Smooth muscle cell (in vitro differentiated cells): ENCODE data around the gene TM4SF5. TPM values are rescaled to one million over a fixed set of nuclear protein-coding genes. Genes with fewer than 3 reads are reported as not detected.

Source experiments
- DNase-seq: peaks from one replicate; lab custom pipeline; 2025; ENCODE audit not compliant: unreplicated experiment; lab: John Stamatoyannopoulos, UW
- H2AFZ ChIP-seq: fragments of 200-600 bp; sonication (generic); 2 replicates; pipeline ENCODE4 v1.6.0; 2016; ENCODE audit warnings: antibody characterized with exemption, low read depth, mild to moderate bottlenecking
- H3F3A ChIP-seq: fragments of 200-600 bp; sonication (generic); 2 replicates; pipeline ENCODE4 v1.6.0; 2017; ENCODE audit warnings: antibody characterized with exemption, low read depth
- H3K27ac ChIP-seq: fragments of 200-600 bp; sonication (generic); 2 replicates; pipeline ENCODE4 v1.5.1; 2016; ENCODE audit warnings: low read depth, mild to moderate bottlenecking
- H3K27me3 ChIP-seq: fragments of 200-600 bp; sonication (generic); 2 replicates; pipeline ENCODE4 v1.6.1; 2016; ENCODE audit warnings: low read depth, mild to moderate bottlenecking
- H3K36me3 ChIP-seq: fragments of 200-600 bp; sonication (generic); 2 replicates; pipeline ENCODE4 v1.5.1; 2016; ENCODE audit warnings: low read depth
- H3K4me1 ChIP-seq: fragments of 200-600 bp; sonication (generic); 2 replicates; pipeline ENCODE4 v1.5.1; 2016; ENCODE audit warnings: low read depth
- H3K4me2 ChIP-seq: fragments of 200-600 bp; sonication (generic); 2 replicates; pipeline ENCODE4 v1.6.0; 2016; ENCODE audit warnings: mild to moderate bottlenecking
- H3K4me3 ChIP-seq: fragments of 200-600 bp; sonication (generic); 2 replicates; pipeline ENCODE4 v1.5.1; 2016; ENCODE audit warnings: mild to moderate bottlenecking
- H3K79me2 ChIP-seq: fragments of 200-600 bp; sonication (generic); 2 replicates; pipeline ENCODE4 v1.6.0; 2016; ENCODE audit warnings: low read depth, mild to moderate bottlenecking
- H3K9ac ChIP-seq: fragments of 200-600 bp; sonication (generic); 2 replicates; pipeline ENCODE4 v1.6.0; 2016; ENCODE audit warnings: low read depth
- H3K9me3 ChIP-seq: fragments of 200-600 bp; sonication (generic); replicated peaks from 2 replicates; pipeline ENCODE4 v1.5.1; 2016; ENCODE audit warnings: low read depth
- H4K20me1 ChIP-seq: fragments of 200-600 bp; sonication (generic); 2 replicates; pipeline ENCODE4 v1.6.0; 2016; ENCODE audit warnings: low read depth
- CTCF ChIP-seq: fragments of 200-600 bp; sonication (generic); IDR thresholded peaks from 2 replicates; pipeline ENCODE4 v1.5.1; 2017; ENCODE audit warnings: borderline replicate concordance, mild to moderate bottlenecking, antibody characterized with exemption; ENCODE audit not compliant: insufficient read depth, poor library complexity, severe bottlenecking
- WGBS: methylation state at CpG from one replicate; pipeline ENCODE4 v1.1.7; 2016; ENCODE audit warnings: low lambda C conversion rate; 5-methylcytosine and 5-hydroxymethylcytosine counted together
- polyA plus RNA-seq: library from polyadenylated mRNA; unstranded; fragments of >200 nt; fragmentation: Nextera tagmentation; extraction: Ambion mirVana; gene quantifications from 2 replicates; pipeline ENCODE4 v1.2.1, GENCODE V29; 2016
- total RNA-seq: library from RNA; depleted of rRNA; stranded (reverse); fragments of >200 nt; gene quantifications from 2 replicates; pipeline ENCODE4 v1.2.3, GENCODE V29; 2014

TM4SF5 gene
- total and polyA plus RNA-seq, 2 experiments from 2014 or later, result not detected

- Histone ChIP-seq H3K36me3 (no peaks in the 10 kb centered on the region), H3K27me3 (peaks cover 65% of the 10 kb centered on the region), H3K4me3 (peak within 1 kb of the TSS; percentile 93), H3K9ac (peak within 1 kb of the TSS; percentile 51), H3F3A (no peaks in the 10 kb centered on the region), H3K79me2 (no peaks in the 10 kb centered on the region), H3K4me2 (peak within 1 kb of the TSS; percentile 96), H3K9me3 (no peaks in the 10 kb centered on the region), H3K27ac (no peak within 1 kb of the TSS), H2AFZ (peak within 1 kb of the TSS; percentile 97), H3K4me1 (peaks cover 11% of the 10 kb centered on the region), H4K20me1 (no peaks in the 10 kb centered on the region)
- peak; percentile 19 for DNase-seq
- no peak for TF ChIP-seq CTCF
- 3% methylated on average over 64 of the region's 100 CpGs for WGBS
These were observed 32.3 kb upstream of the TM4SF5 start, which contains the start of the genes CXCL16 and ZMYND15 for GRCh38 chr17:4739122-4740024. TSS of gene CXCL16 (minus strand) at chr17:4739928. CDS start at chr17:4739339, 589 bp downstream. TSS of gene ZMYND15 (plus strand) at chr17:4739833. CDS start at chr17:4740549, 716 bp downstream.

GRCh38 chr17:4740025-4740351 is 31.7 kb upstream of the TM4SF5 start:
- Histone ChIP-seq H3K27me3 (peaks cover 71% of the 10 kb centered on the region), H3F3A (no peaks in the 10 kb centered on the region), H3K4me3 (peak overlapping the region; percentile 93), H3K27ac (no peak overlapping the region), H3K79me2 (no peaks in the 10 kb centered on the region), H3K9ac (no peak overlapping the region), H3K4me1 (peaks cover 11% of the 10 kb centered on the region), H4K20me1 (no peaks in the 10 kb centered on the region), H3K36me3 (no peaks in the 10 kb centered on the region), H3K9me3 (no peaks in the 10 kb centered on the region), H2AFZ (no peak overlapping the region), H3K4me2 (peak overlapping the region; percentile 96)
- no peak for DNase-seq
- no peak for TF ChIP-seq CTCF
- 13% methylated on average over 11 of the region's 13 CpGs for WGBS

GRCh38 chr17:4740584-4740983 is 31.1 kb upstream of the TM4SF5 start:
- Histone ChIP-seq H2AFZ (no peak overlapping the region), H3K4me1 (peaks cover 14% of the 10 kb centered on the region), H3K27me3 (peaks cover 77% of the 10 kb centered on the region), H3K79me2 (no peaks in the 10 kb centered on the region), H4K20me1 (no peaks in the 10 kb centered on the region), H3K4me3 (peak overlapping the region; percentile 93), H3K36me3 (no peaks in the 10 kb centered on the region), H3K9ac (no peak overlapping the region), H3K4me2 (no peak overlapping the region), H3K27ac (no peak overlapping the region), H3F3A (no peaks in the 10 kb centered on the region), H3K9me3 (no peaks in the 10 kb centered on the region)
- TF ChIP-seq CTCF, result no peak
- 89% methylated on average over 8 of the region's 8 CpGs for WGBS
- no peak for DNase-seq
